ENCODE measurements around the gene CCDC8.

Gene CCDC8

GRCh38 chr19:46427518-46428045, 14.2 kb upstream of the CCDC8 start:
- no peak overlapping the region for H3K4me3 ChIP-seq (ENCODE audit: low read depth, low read length)
- no peak for TF ChIP-seq MYC (IDR thresholded peaks at IDR 0.05; ENCODE audit: low read depth, low read length)
- TF ChIP-seq MAX (IDR thresholded peaks at IDR 0.05; ENCODE audit: low read depth, low read length): no peak
- no peak for TF ChIP-seq POLR2A (IDR thresholded peaks at IDR 0.05; ENCODE audit: extremely low read depth, insufficient read length)
- TF ChIP-seq, protein P1, sequence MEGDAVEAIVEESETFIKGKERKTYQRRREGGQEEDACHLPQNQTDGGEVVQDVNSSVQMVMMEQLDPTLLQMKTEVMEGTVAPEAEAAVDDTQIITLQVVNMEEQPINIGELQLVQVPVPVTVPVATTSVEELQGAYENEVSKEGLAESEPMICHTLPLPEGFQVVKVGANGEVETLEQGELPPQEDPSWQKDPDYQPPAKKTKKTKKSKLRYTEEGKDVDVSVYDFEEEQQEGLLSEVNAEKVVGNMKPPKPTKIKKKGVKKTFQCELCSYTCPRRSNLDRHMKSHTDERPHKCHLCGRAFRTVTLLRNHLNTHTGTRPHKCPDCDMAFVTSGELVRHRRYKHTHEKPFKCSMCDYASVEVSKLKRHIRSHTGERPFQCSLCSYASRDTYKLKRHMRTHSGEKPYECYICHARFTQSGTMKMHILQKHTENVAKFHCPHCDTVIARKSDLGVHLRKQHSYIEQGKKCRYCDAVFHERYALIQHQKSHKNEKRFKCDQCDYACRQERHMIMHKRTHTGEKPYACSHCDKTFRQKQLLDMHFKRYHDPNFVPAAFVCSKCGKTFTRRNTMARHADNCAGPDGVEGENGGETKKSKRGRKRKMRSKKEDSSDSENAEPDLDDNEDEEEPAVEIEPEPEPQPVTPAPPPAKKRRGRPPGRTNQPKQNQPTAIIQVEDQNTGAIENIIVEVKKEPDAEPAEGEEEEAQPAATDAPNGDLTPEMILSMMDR (IDR thresholded peaks at IDR 0.05; ENCODE audit: low read depth, low read length): no peak
- no peak for DNase-seq (ENCODE audit: low read depth)

DNA sequence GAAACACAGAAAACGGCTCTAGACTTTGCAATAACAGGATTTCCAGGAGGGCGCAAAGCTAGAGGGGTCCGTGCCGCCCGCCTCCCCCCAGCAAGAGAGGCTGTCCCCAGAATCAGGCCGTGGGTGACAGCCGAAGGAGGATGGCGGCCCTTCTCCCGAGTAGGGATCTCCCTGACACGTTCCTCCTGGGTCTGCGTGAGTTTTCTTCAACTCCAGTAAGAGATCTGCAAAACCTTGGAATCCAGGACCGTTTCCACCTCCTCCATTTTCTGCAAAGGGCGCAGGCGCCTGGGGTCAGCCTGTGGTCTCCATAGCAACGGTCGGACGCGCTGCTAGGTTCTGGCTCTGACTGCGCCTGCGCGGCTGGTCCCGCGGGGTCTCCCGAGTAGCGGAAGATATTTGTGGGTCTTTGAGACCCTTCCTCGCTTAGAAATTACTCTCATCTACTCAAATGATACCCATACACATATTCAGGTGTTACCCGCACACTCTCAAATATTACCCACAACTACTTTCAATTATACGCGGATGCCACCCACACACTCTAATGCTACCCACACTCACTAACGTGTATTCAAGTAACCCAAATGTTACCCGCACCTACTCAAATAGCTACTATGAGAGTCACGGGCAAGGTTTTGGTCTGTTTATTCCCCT, 13.3 kb upstream of the CCDC8 start:
- H3K4me3 ChIP-seq (ENCODE audit: low read depth, low read length): no peak overlapping the region
- DNase-seq (ENCODE audit: low read depth): no peak
- TF ChIP-seq MAX (IDR thresholded peaks at IDR 0.05; ENCODE audit: low read depth, low read length) (no peak), MYC (IDR thresholded peaks at IDR 0.05; ENCODE audit: low read depth, low read length) (no peak), POLR2A (IDR thresholded peaks at IDR 0.05; ENCODE audit: extremely low read depth, insufficient read length) (no peak)
- TF ChIP-seq, protein P1 (IDR thresholded peaks at IDR 0.05; ENCODE audit: low read depth, low read length): no peak

DNA sequence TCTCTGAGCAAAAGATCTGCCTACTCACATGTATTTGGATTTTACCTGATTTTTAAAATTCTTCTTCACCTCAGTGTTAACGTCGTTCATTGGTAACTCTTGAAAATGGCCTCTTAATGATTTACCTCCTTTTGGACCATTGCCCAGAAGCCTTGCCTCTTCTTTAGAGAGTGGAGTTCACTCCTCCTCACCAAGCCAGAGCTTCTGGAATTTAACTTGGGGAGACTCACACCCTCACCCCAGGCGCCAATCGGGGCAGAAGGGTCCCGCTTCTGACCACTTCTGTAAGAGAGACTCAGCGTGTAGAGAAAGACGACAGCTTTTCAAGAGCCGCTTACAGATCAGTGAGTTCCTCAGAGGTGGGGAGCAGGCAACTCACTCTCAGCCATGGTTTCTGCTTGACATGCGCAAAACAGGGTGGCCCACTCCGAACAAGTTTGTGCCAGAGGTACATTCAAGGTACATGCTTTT, 12.7 kb upstream of the CCDC8 start:
- no peak for TF ChIP-seq MAX (IDR thresholded peaks at IDR 0.05; ENCODE audit: low read depth, low read length)
- TF ChIP-seq MYC (IDR thresholded peaks at IDR 0.05; ENCODE audit: low read depth, low read length): no peak
- TF ChIP-seq POLR2A (IDR thresholded peaks at IDR 0.05; ENCODE audit: extremely low read depth, insufficient read length): no peak
- TF ChIP-seq, protein P1 (IDR thresholded peaks at IDR 0.05; ENCODE audit: low read depth, low read length): no peak
- no peak overlapping the region for H3K4me3 ChIP-seq (ENCODE audit: low read depth, low read length)

DNA sequence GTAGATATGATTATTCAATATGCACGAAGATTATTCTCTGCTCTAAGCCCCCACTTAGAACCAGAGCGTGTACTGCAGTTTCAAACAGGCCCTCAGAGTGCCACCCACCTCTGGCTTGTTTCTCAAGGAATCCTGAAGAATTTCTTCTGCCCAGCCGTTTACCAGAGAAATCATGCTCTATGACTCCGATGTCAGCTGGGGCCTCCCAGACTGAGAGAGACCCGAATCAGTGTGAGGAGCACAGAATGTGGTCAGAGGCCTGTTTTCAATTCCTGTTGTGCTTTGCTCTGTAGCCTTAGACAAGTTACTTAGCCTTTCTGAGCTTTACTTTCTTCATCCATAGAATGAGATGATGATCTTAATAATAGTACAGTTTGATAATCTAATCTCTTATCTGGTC, 9.8 kb upstream of the CCDC8 start:
- H3K4me3 ChIP-seq (ENCODE audit: low read depth, low read length): no peak overlapping the region
- no peak for TF ChIP-seq MYC (IDR thresholded peaks at IDR 0.05; ENCODE audit: low read depth, low read length)
- no peak for TF ChIP-seq MAX (IDR thresholded peaks at IDR 0.05; ENCODE audit: low read depth, low read length)
- TF ChIP-seq POLR2A (IDR thresholded peaks at IDR 0.05; ENCODE audit: extremely low read depth, insufficient read length): no peak
- TF ChIP-seq, protein P1 (IDR thresholded peaks at IDR 0.05; ENCODE audit: low read depth, low read length): no peak
- no peak for DNase-seq (ENCODE audit: low read depth)

More for the DNA sequence above, 12.7 kb upstream of the CCDC8 start:
- DNase-seq (ENCODE audit: low read depth): no peak

GRCh38 chr19:46422344-46422743, 9.0 kb upstream of the CCDC8 start:
- no peak for DNase-seq (ENCODE audit: low read depth)
- H3K4me3 ChIP-seq (ENCODE audit: low read depth, low read length): no peak overlapping the region
- TF ChIP-seq MYC (IDR thresholded peaks at IDR 0.05; ENCODE audit: low read depth, low read length) (no peak), MAX (IDR thresholded peaks at IDR 0.05; ENCODE audit: low read depth, low read length) (no peak), POLR2A (IDR thresholded peaks at IDR 0.05; ENCODE audit: extremely low read depth, insufficient read length) (no peak)
- TF ChIP-seq, protein P1 (IDR thresholded peaks at IDR 0.05; ENCODE audit: low read depth, low read length): no peak

Data from NB4 (cell line).